IPS-NIHi7 (cell line): Measurements from ENCODE around the gene CHRDL1.
A peak's percentile ranks its signal among the peaks of the same experiment; 100 is the strongest.
"Not testable (repeated sequence)": the region's sequence is repeated elsewhere in the genome, so short reads cannot be mapped to it uniquely, and the experiment has no call there.

Source experiments
- DNase-seq: peaks from one replicate; pipeline ENCODE4 v3.0.0; 2012; ENCODE audit warnings: mixed read lengths; ENCODE audit errors: extremely low spot score

The CHRDL1 gene

DNA sequence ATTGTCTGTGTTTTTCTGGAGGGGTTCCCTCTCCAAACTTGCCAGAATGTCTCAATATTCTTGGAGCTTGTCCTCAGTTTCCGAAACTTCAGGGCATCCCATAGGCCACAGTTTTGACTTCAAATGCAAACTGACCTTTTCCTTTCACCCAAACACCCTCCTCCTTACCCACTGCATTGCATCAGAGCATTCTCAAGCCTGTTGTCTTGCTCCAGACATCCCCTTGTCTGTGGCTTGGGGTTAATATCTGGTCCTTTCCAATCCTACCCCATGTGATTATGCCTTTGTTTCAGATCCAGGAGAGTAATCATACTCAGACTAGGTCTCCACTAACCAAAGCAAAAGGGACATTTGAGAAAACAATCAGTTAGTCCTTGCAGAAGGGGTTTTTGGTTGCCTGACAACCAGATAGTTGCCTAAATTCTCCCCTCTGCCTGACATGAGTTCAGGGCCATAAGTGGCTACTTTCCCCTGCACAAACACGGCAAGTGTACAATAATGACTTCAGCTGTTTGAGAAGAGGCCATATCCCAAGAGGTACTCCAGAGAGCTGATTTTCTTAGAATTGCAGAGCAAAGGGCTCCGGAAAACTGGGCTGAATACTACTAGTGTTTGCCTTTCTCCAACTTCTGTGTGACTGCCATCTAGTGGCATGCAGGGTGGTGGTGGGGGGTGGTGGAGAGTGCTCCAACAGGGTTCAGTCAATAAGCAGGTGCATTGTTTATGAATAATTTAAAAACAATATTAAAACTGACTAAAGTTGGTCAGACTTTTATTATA lies 130.2 kb downstream of the CHRDL1 start:
- peak; percentile 66 for DNase-seq

- DNase-seq: no peak
Measured at GRCh38 chrX:110657073-110657472, 138.5 kb downstream of the CHRDL1 start.

DNA sequence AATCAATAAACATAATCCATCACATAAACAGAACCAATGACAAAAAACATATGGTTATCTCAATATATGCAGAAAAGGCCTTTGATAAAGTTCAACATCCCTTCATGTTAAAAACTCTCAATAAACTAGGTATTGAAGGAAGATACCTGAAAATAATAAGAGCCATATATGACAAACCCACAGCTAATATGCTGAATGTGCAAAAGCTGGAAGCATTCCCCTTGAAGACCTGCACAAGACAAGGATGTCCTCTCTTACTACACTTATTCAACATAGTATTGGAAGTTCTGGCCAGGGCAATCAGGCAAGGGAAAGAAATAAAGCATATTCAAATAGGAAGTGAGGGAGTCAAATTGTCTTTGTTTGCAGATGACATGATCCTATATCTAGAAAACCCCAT lies 141.3 kb downstream of the CHRDL1 start:
- not testable (repeated sequence) for DNase-seq

- no peak for DNase-seq
Measured at GRCh38 chrX:110646386-110646785, 149.2 kb downstream of the CHRDL1 start.
